Mesendoderm (in vitro differentiated cells): ENCODE results near the gene GARIN5B.

Source experiments
- DNase-seq: peaks from one replicate; pipeline ENCODE4 v3.0.0; 2013
- H2AK5ac ChIP-seq: 2 replicates; pipeline ENCODE4 v1.6.1; 2013; ENCODE audit warnings: low read length, inconsistent platforms
- H2BK120ac ChIP-seq: 2 replicates; pipeline ENCODE4 v1.6.1; 2013; ENCODE audit warnings: low read depth, mild to moderate bottlenecking, low read length, moderate library complexity, mixed read lengths
- H2BK15ac ChIP-seq: replicated peaks from 2 replicates; pipeline ENCODE4 v1.6.1; 2013; ENCODE audit warnings: low read depth, mild to moderate bottlenecking, moderate library complexity
- H2BK5ac ChIP-seq: 2 replicates; pipeline ENCODE4 v1.6.1; 2013; ENCODE audit warnings: low read length, inconsistent platforms
- H3K18ac ChIP-seq: 2 replicates; pipeline ENCODE4 v1.6.1; 2013; ENCODE audit warnings: mild to moderate bottlenecking, low read length, mixed read lengths
- H3K23ac ChIP-seq: one replicate; pipeline ENCODE4 v1.6.1; 2013; ENCODE audit warnings: low read length
- H3K27ac ChIP-seq: 2 replicates; pipeline ENCODE4 v1.5.1; 2013; ENCODE audit warnings: low read depth, mild to moderate bottlenecking, inconsistent platforms, low read length, moderate library complexity
- H3K27me3 ChIP-seq: 2 replicates; pipeline ENCODE4 v1.6.1; 2013; ENCODE audit warnings: low read length, control low read depth, mild to moderate bottlenecking, inconsistent platforms; ENCODE audit not compliant: insufficient read depth, poor library complexity
- H3K36me3 ChIP-seq: 2 replicates; pipeline ENCODE4 v1.6.1; 2013; ENCODE audit warnings: low read length, inconsistent platforms; ENCODE audit not compliant: control insufficient read depth, insufficient read depth
- H3K4ac ChIP-seq: one replicate; pipeline ENCODE4 v1.6.1; 2013; ENCODE audit warnings: low read depth, mild to moderate bottlenecking, low read length, moderate library complexity
- H3K4me1 ChIP-seq: 2 replicates; pipeline ENCODE4 v1.6.1; 2013; ENCODE audit warnings: low read depth, low read length, inconsistent platforms; ENCODE audit not compliant: control insufficient read depth
- H3K4me2 ChIP-seq: 2 replicates; pipeline ENCODE4 v1.6.1; 2013; ENCODE audit warnings: low read length
- H3K4me3 ChIP-seq: 2 replicates; pipeline ENCODE4 v1.5.1; 2013; ENCODE audit warnings: mild to moderate bottlenecking, low read length
- H3K56ac ChIP-seq: one replicate; pipeline ENCODE4 v1.6.1; 2013; ENCODE audit warnings: low read length
- H3K79me1 ChIP-seq: 2 replicates; pipeline ENCODE4 v1.6.1; 2013; ENCODE audit warnings: low read length, inconsistent platforms
- H3K79me2 ChIP-seq: 2 replicates; pipeline ENCODE4 v1.6.1; 2013; ENCODE audit warnings: mild to moderate bottlenecking, low read length; ENCODE audit not compliant: control insufficient read depth, insufficient read depth
- H3K9ac ChIP-seq: 2 replicates; pipeline ENCODE4 v1.6.1; 2013; ENCODE audit warnings: low read length, inconsistent platforms
- H4K5ac ChIP-seq: one replicate; pipeline ENCODE4 v1.6.1; 2013; ENCODE audit warnings: low read length
- H4K8ac ChIP-seq: one replicate; pipeline ENCODE4 v1.6.1; 2013; ENCODE audit warnings: low read depth, mild to moderate bottlenecking, control low read depth, low read length, moderate library complexity
- WGBS: extraction: QIAGEN DNeasy Blood & Tissue Kit; methylation state at CpG from one replicate; pipeline ENCODE4 v1.1.7; 2013; ENCODE audit warnings: low lambda C conversion rate, missing lambda C conversion rate; ENCODE audit not compliant: insufficient coverage; ENCODE audit errors: extremely low coverage; 5-methylcytosine and 5-hydroxymethylcytosine counted together

GARIN5B gene

DNA sequence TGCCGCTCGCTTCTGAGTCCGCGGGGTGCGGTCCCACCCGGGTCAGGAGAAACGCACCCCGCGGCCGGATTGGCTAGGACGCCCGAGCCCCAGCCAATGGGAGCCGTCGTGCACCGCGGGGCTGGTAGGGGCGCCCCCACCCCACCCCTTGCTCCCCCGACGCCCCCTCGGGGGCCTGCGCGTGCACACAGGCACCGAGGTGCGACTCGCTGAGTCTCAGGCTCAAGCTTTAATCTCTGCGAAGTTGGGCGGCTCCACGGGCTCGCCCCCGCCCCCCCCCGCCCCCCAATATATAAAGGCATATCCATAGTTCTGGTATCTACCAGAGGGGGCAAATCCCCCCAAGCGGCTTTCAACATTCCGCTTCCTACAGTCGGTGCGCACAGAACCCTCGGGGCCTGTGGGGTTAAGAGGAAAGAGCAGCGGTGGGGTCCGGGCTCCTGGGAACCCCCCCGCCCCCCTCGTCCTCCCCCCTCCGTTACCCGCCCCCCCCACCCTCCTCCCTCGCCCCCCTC is 8.3 kb downstream of the GARIN5B start, which contains the start of gene COX6B2:
Gene COX6B2 (minus strand): TSS at position 22 of the 515 bp plus-strand sequence. CDS start 198 bp downstream, outside the sequence.
- Histone ChIP-seq H2AK5ac (no peak within 1 kb of the TSS), H3K79me1 (no peaks in the 10 kb centered on the region), H2BK120ac (no peak within 1 kb of the TSS), H3K27me3 (peaks cover 16% of the 10 kb centered on the region), H3K56ac (peak within 1 kb of the TSS; percentile 75), H3K4me2 (peak within 1 kb of the TSS; percentile 61), H4K8ac (no peak within 1 kb of the TSS), H3K4ac (no peak within 1 kb of the TSS), H3K23ac (no peak within 1 kb of the TSS), H3K9ac (peak within 1 kb of the TSS; percentile 59), H3K4me1 (peaks cover 3% of the 10 kb centered on the region), H3K4me3 (no peak within 1 kb of the TSS), H3K18ac (no peak within 1 kb of the TSS), H2BK15ac (no peak within 1 kb of the TSS), H4K5ac (no peak within 1 kb of the TSS), H2BK5ac (no peak within 1 kb of the TSS), H3K79me2 (no peaks in the 10 kb centered on the region), H3K36me3 (no peaks in the 10 kb centered on the region), H3K27ac (no peak within 1 kb of the TSS)
- no CpG with 5 or more reads among the region's 43 CpGs for WGBS
- no peak for DNase-seq

DNA sequence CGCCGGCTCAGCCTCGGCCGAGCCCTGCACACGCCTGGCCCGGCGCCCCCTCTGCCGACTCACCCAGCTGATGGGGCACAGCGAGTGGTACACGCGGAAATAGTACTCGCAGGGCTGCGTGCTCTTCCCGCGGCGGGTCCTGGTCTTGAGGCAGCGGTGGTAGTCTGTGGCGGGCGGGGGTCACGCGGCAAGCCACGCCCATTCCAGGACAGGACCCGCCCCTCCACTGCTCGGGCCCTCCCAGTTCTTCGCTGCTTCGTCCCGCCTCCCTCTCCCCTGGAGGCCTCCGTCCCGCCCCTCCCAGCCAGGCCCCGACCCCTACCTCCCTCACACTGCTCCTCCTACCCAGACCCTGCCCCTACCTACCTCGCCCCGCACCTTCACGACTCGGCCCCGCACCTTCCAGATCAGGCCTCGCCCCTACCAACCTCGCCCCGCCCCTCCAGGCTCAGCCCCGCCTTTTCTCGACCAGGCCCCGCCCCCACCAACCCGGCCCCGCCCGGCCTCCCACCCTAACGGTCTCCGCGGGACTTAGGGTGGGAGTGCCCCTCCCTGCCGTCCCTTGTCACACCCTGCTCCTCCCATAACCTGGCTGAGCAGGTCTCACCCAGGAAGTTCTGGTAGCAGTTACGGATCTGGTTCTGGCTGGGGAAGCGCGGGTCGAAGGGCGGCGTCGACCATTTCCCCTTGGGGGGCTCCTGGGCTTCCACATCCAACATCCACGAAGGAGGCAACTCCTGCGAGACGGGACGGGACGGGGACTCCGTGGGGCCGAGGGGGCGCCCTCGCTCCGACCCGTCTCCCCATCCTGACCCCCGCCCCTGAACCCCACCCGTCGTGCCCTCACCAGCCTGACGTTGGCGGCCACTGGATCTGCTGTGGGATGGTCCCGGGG is 9.0 kb downstream of the GARIN5B start:
- peak; percentile 75 for DNase-seq
- Histone ChIP-seq H4K8ac (no peak overlapping the region), H3K79me1 (no peaks in the 10 kb centered on the region), H2BK120ac (no peak overlapping the region), H3K4me1 (peaks cover 3% of the 10 kb centered on the region), H3K4me2 (peak overlapping the region; percentile 61), H2AK5ac (no peak overlapping the region), H3K23ac (no peak overlapping the region), H2BK5ac (no peak overlapping the region), H3K27ac (no peak overlapping the region), H3K27me3 (peaks cover 16% of the 10 kb centered on the region), H4K5ac (no peak overlapping the region), H3K18ac (no peak overlapping the region), H3K4me3 (no peak overlapping the region), H3K4ac (no peak overlapping the region), H3K56ac (peak overlapping the region; percentile 75), H3K36me3 (no peaks in the 10 kb centered on the region), H3K9ac (peak overlapping the region; percentile 59), H3K79me2 (no peaks in the 10 kb centered on the region), H2BK15ac (no peak overlapping the region)
- whole genome bisulfite sequencing = no CpG with 5 or more reads among the region's 72 CpGs

DNA sequence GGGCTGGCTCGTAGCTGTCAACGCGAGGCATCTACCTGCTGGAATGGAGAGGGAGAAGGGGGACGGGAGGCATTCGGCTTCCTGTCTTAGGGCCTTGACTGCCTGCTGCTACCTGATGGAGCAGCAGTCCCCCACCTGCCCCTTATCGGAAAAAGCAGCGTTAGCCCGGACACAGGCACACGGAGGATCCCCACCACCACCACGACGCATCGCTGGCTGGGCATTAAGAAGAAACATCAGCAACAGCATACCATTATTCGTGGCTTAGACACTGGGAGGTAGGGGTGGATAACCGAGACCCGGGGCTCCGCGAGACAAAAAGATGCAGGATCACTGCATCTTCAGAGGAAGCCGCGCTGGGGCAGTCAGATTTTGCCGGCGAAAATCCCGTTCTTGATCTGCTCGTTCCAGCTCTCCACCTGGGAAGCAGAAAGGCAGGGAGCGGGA is 9.7 kb downstream of the GARIN5B start:
- Histone ChIP-seq H3K4me2 (peak overlapping the region; percentile 61), H2BK5ac (no peak overlapping the region), H3K79me2 (no peaks in the 10 kb centered on the region), H3K9ac (peak overlapping the region; percentile 59), H4K5ac (no peak overlapping the region), H3K23ac (no peak overlapping the region), H3K4me3 (no peak overlapping the region), H3K56ac (peak overlapping the region; percentile 69), H2BK15ac (no peak overlapping the region), H3K4ac (no peak overlapping the region), H4K8ac (no peak overlapping the region), H3K27me3 (peaks cover 16% of the 10 kb centered on the region), H3K27ac (no peak overlapping the region), H2AK5ac (no peak overlapping the region), H3K36me3 (no peaks in the 10 kb centered on the region), H3K79me1 (no peaks in the 10 kb centered on the region), H2BK120ac (no peak overlapping the region), H3K4me1 (peaks cover 8% of the 10 kb centered on the region), H3K18ac (no peak overlapping the region)
- DNase-seq = no peak
- WGBS = no CpG with 5 or more reads among the region's 24 CpGs

DNA sequence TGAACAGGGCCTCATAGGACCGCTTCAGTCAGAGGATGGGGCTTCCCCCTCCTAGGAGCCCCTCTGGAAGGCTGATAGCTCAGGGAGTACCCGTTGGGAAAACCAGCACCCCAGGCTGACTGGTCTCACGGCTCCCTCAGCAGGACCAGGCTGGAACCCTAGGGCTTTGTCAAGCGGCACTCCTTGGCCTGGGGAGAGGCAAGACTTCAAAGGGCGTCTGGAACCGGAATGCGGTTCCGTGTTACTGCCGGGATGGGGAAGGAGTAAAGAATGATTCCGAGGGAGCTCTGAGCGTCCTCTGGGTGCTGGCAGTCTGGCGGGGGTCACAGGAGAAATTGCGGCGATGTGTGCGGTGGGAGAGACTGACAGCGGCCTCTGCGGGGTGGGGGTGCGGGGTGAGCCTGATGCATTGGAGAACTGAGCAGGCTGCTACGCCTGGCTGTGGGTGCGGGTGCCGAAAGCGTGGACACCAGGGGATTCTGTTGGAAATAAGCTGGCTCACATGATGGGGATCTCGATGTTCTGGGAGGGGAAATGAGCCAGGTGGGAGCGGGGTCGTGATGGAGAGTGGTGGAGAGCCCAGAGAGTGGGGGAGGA is 10.4 kb downstream of the GARIN5B start:
- Histone ChIP-seq H3K4ac (no peak overlapping the region), H2BK15ac (no peak overlapping the region), H3K9ac (no peak overlapping the region), H3K23ac (peak overlapping the region; percentile 80), H3K4me3 (no peak overlapping the region), H2BK120ac (no peak overlapping the region), H3K4me2 (no peak overlapping the region), H2AK5ac (no peak overlapping the region), H3K79me2 (no peaks in the 10 kb centered on the region), H3K27me3 (peaks cover 16% of the 10 kb centered on the region), H3K4me1 (peaks cover 12% of the 10 kb centered on the region), H2BK5ac (no peak overlapping the region), H3K18ac (no peak overlapping the region), H3K79me1 (no peaks in the 10 kb centered on the region), H3K56ac (no peak overlapping the region), H4K5ac (no peak overlapping the region), H3K27ac (no peak overlapping the region), H4K8ac (no peak overlapping the region), H3K36me3 (no peaks in the 10 kb centered on the region)
- WGBS = no CpG with 5 or more reads among the region's 25 CpGs
- no peak for DNase-seq

DNA sequence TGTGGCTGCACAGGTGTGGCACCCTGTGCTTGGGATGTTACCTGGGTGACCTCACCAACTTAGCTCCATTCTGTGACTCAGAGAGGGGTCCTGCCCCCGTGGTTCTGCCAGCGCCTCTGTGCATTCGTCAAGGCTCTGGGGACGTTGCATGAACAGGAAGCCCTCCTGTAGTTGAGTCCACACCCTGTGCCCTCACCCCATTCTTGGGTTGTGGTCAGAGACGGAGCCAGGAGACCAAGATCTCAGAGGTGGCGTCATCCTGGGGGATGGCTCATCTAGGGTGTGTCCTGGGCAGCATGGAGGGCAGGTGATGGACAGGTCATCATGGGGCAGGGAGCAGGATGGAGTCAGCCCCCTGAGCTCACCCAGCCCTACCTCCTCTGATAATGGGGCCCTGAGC is 11.0 kb downstream of the GARIN5B start:
- H4K8ac ChIP-seq = no peak overlapping the region
- no peak overlapping the region for H4K5ac ChIP-seq
- no peak overlapping the region for H2BK15ac ChIP-seq
- H3K27ac ChIP-seq = no peak overlapping the region
- no peak overlapping the region for H3K4me2 ChIP-seq
- H3K4me1 ChIP-seq = peaks cover 12% of the 10 kb centered on the region
- H3K27me3 ChIP-seq = peaks cover 16% of the 10 kb centered on the region
- no peak overlapping the region for H3K56ac ChIP-seq
- no peak overlapping the region for H3K9ac ChIP-seq
- H3K23ac ChIP-seq = no peak overlapping the region
- no peaks in the 10 kb centered on the region for H3K79me1 ChIP-seq
- no peak overlapping the region for H2BK120ac ChIP-seq
- H2BK5ac ChIP-seq = no peak overlapping the region
- H2AK5ac ChIP-seq = no peak overlapping the region
- no peaks in the 10 kb centered on the region for H3K79me2 ChIP-seq
- no peak overlapping the region for H3K4me3 ChIP-seq
- DNase-seq = no peak
- no CpG with 5 or more reads among the region's 6 CpGs for WGBS
- no peaks in the 10 kb centered on the region for H3K36me3 ChIP-seq
- H3K18ac ChIP-seq = no peak overlapping the region
- H3K4ac ChIP-seq = no peak overlapping the region
